ENCODE data around the gene LARP6. TPM values are rescaled to one million over a fixed set of nuclear protein-coding genes. Genes with fewer than 3 reads are reported as not detected.
"Not testable (repeated sequence)": the region's sequence is repeated elsewhere in the genome, so short reads cannot be mapped to it uniquely, and the experiment has no call there.

Gene LARP6
- total RNA-seq, 2 experiments from 2014 or later = not detected

DNA sequence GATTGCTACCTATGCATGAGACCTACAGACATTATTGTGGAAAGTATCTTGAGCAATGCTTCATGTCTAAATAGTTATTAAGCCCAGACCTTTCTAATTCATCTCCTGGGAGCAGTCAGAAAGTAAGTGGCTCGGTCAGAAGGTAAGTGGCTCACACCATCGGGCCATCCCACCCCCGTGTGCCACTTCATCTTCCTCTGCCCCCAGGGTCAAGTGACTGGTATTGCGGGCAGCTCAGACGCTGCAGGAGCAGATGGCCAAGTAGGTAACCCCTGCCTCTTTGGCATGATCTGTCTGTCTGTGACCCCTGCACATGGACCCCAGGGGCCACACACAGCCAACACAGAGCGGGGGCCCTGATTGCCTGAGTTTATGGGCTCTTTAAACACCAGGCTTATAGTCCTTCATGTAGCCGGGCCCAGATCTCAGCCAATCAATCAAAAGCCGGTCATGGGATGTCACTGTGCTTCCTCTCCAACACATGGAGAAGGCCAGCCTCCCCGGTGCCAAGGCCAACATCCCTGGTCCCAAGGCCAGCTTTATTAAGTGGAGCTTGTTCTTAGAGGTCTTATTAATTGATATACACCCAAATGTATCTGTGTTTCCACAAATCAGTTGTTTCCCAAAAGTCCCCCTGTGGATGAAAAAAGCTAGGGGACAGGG is 42.9 kb downstream of the LARP6 start:
- peaks cover 5% of the 10 kb centered on the region for H3K4me1 Mint-ChIP-seq
- H3K27me3 Mint-ChIP-seq = peaks cover 7% of the 10 kb centered on the region
- ATAC-seq (ENCODE audit: low read depth) = no peak
- H3K4me3 Mint-ChIP-seq = no peak overlapping the region
- no peaks in the 10 kb centered on the region for H3K36me3 Mint-ChIP-seq
- H3K27ac Mint-ChIP-seq = no peak overlapping the region
- H3K9me3 Mint-ChIP-seq = no peaks in the 10 kb centered on the region
- no peak for DNase-seq
- POLR2A ChIA-PET = no interaction called here

- H3K4me3 Mint-ChIP-seq = no peak overlapping the region
- peaks cover 8% of the 10 kb centered on the region for H3K4me1 Mint-ChIP-seq
- H3K27ac Mint-ChIP-seq = no peak overlapping the region
- H3K9me3 Mint-ChIP-seq = no peaks in the 10 kb centered on the region
- no peak for DNase-seq
- no peak for ATAC-seq (ENCODE audit: low read depth)
- H3K27me3 Mint-ChIP-seq = peaks cover 6% of the 10 kb centered on the region
- no peaks in the 10 kb centered on the region for H3K36me3 Mint-ChIP-seq
- POLR2A ChIA-PET = no interaction called here
These were observed 46.8 kb downstream of the LARP6 start for GRCh38 chr15:70806992-70807712.

- DNase-seq; H3K4me3 Mint-ChIP-seq; ATAC-seq (ENCODE audit: low read depth); H3K36me3 Mint-ChIP-seq; H3K9me3 Mint-ChIP-seq; H3K4me1 Mint-ChIP-seq; H3K27ac Mint-ChIP-seq; POLR2A ChIA-PET; H3K27me3 Mint-ChIP-seq: not testable (repeated sequence)
These were observed 49.6 kb downstream of the LARP6 start for GRCh38 chr15:70804388-70804787.

GRCh38 chr15:70802629-70803028 is 51.3 kb downstream of the LARP6 start:
- H3K9me3 Mint-ChIP-seq = no peaks in the 10 kb centered on the region
- H3K4me3 Mint-ChIP-seq = no peak overlapping the region
- no peaks in the 10 kb centered on the region for H3K36me3 Mint-ChIP-seq
- H3K4me1 Mint-ChIP-seq = peaks cover 4% of the 10 kb centered on the region
- H3K27ac Mint-ChIP-seq = no peak overlapping the region
- POLR2A ChIA-PET = no interaction called here
- ATAC-seq (ENCODE audit: low read depth) (no peak), DNase-seq (no peak)
- peaks cover 2% of the 10 kb centered on the region for H3K27me3 Mint-ChIP-seq

DNA sequence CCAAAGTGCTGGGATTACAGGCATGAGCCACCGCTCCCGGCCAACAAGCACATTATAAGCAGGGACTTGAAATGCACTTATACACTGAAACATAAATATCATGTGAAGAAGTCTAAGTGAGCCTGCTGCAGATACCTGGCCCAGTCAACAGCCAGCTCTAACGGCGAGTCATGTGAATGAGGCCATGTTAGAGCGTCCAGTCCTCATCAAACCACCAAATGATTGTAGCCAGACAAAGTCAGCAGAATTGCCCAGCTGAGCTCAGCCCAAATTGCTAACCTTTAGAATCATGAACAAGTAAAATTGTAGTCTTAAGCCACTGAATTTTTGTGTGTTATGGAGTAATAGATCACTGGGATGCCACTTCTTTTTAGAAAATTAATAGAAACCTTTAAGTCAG is 52.8 kb downstream of the LARP6 start:
- Mint-ChIP-seq H3K36me3 (no peaks in the 10 kb centered on the region), H3K9me3 (no peaks in the 10 kb centered on the region), H3K27me3 (peaks cover 2% of the 10 kb centered on the region), H3K27ac (no peak overlapping the region), H3K4me1 (peaks cover 3% of the 10 kb centered on the region), H3K4me3 (no peak overlapping the region)
- DNase-seq (no peak), ATAC-seq (ENCODE audit: low read depth) (no peak)
- POLR2A ChIA-PET = no interaction called here

GRCh38 chr15:70799667-70800450 is 54.1 kb downstream of the LARP6 start:
- H3K27ac Mint-ChIP-seq = no peak overlapping the region
- H3K9me3 Mint-ChIP-seq = no peaks in the 10 kb centered on the region
- H3K36me3 Mint-ChIP-seq = no peaks in the 10 kb centered on the region
- H3K4me3 Mint-ChIP-seq = no peak overlapping the region
- DNase-seq = no peak
- no peak for ATAC-seq (ENCODE audit: low read depth)
- no peaks in the 10 kb centered on the region for H3K4me1 Mint-ChIP-seq
- H3K27me3 Mint-ChIP-seq = peaks cover 2% of the 10 kb centered on the region
- POLR2A ChIA-PET = no interaction called here

DNA sequence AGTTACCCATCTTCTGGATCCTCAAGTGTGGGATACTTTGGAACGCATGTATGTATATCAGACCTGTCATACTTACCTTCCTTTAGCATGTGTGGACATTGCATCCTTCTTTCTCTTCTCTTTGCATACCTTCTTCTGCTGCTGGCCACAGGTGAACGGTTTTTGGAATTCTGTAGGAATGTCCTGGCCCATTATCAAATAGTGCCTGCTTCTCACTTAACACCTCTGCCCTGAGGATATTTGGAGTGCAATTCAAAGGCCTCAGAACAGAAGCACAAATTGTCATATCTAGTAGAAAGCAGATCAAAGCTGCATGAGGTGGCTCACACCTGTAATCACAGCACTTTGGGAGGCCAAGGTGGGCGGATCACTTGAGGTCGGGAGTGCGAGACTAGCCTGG is 56.5 kb downstream of the LARP6 start:
- POLR2A ChIA-PET = no interaction called here
- Mint-ChIP-seq H3K36me3 (no peaks in the 10 kb centered on the region), H3K4me1 (no peaks in the 10 kb centered on the region), H3K27me3 (peaks cover 7% of the 10 kb centered on the region), H3K9me3 (no peaks in the 10 kb centered on the region), H3K27ac (no peak overlapping the region), H3K4me3 (no peak overlapping the region)
- ATAC-seq (ENCODE audit: low read depth) (no peak), DNase-seq (no peak)

GRCh38 chr15:70796516-70797310 is 57.2 kb downstream of the LARP6 start:
- DNase-seq (no peak), ATAC-seq (ENCODE audit: low read depth) (no peak)
- Mint-ChIP-seq H3K27me3 (peaks cover 8% of the 10 kb centered on the region), H3K4me1 (no peaks in the 10 kb centered on the region), H3K27ac (no peak overlapping the region), H3K36me3 (no peaks in the 10 kb centered on the region), H3K9me3 (no peaks in the 10 kb centered on the region), H3K4me3 (no peak overlapping the region)
- POLR2A ChIA-PET = no interaction called here

DNA sequence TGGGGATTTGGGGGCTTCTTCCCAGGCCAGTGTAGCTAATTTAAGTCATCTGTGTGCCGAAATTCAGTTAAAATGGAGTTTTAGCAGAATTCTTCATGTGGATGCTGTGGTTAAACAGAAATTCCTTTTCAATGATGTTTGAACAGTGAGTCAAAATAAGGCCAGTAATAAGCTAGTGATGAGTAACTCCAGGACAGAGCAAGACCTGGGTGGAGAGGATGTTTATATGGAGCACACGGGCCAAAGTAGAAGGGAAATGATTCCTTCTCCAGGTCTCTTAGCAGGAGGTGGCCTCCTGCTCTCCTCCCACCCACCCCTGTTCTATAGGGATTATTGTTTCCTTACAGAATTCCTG is 58.7 kb downstream of the LARP6 start:
- H3K9me3 Mint-ChIP-seq = no peaks in the 10 kb centered on the region

DNA sequence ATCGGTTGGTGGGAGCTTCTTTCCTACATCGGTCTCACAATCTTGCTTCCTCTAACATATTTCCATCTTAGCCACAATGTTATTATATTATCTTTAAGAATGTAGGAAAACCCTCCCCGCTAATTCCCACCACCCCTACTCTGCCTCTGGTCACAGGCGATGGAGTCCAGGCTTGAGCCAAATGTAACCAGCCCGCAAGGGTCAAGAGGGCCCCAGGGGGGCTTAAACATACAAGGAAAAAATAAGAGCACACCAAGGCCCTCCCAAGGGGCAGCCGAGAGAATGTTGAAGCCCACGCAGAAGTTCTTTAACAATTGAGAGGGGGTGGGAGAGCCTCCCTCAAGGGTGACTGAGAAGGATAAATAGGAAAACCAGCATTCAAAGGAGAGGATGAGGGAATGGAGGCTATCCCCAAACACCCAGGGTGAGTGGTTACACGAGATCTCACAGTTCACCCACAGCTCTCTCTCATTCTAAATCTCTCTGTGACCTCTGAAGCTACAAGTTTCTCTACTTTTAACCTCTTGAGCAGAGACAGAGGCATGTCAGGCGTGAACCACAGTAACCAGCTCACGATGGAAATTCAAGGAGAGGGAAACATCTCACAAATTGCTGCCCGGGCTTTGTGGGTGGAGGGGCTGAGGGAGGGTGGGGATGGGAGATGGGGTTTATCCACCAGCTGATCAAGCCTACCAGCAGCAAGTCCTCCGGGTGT is 59.2 kb downstream of the LARP6 start:
- Mint-ChIP-seq H3K4me3 (no peak overlapping the region), H3K36me3 (no peaks in the 10 kb centered on the region), H3K27ac (no peak overlapping the region), H3K27me3 (peaks cover 8% of the 10 kb centered on the region), H3K4me1 (no peaks in the 10 kb centered on the region), H3K9me3 (no peaks in the 10 kb centered on the region)
- ATAC-seq (ENCODE audit: low read depth) (no peak), DNase-seq (no peak)
- POLR2A ChIA-PET = no interaction called here

More for the DNA sequence above, 58.7 kb downstream of the LARP6 start:
- DNase-seq (no peak), ATAC-seq (ENCODE audit: low read depth) (no peak)
- Mint-ChIP-seq H3K4me3 (no peak overlapping the region), H3K36me3 (no peaks in the 10 kb centered on the region), H3K27me3 (peaks cover 8% of the 10 kb centered on the region), H3K4me1 (no peaks in the 10 kb centered on the region), H3K27ac (no peak overlapping the region)
- POLR2A ChIA-PET = no interaction called here

DNA sequence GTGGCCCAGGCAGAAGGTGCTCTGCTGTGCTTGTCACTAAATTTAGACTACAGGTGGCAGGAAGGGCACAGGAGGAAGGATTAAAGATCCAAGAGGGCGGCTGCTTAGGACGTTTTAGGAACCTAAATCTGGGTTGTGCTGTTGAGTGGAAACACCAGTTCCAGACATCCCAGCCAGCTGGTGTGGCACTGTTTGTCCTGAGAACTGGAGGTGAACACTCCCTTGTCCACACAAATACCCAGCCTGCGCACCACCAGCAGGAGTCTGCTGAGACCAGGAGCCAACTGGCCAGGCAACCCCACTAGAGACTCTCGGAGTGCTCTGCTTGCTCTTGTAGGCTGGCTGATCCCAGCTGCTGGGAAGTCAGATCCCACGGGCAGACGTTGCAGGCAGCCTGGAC is 60.3 kb downstream of the LARP6 start:
- DNase-seq (no peak), ATAC-seq (ENCODE audit: low read depth) (no peak)
- POLR2A ChIA-PET = no interaction called here
- no peaks in the 10 kb centered on the region for H3K4me1 Mint-ChIP-seq
- no peak overlapping the region for H3K4me3 Mint-ChIP-seq
- H3K36me3 Mint-ChIP-seq = no peaks in the 10 kb centered on the region
- no peaks in the 10 kb centered on the region for H3K9me3 Mint-ChIP-seq
- H3K27ac Mint-ChIP-seq = no peak overlapping the region
- peaks cover 8% of the 10 kb centered on the region for H3K27me3 Mint-ChIP-seq

GRCh38 chr15:70792171-70792573 is 61.8 kb downstream of the LARP6 start:
- no peak overlapping the region for H3K4me3 Mint-ChIP-seq
- DNase-seq (no peak), ATAC-seq (ENCODE audit: low read depth) (no peak)
- H3K27ac Mint-ChIP-seq = no peak overlapping the region
- POLR2A ChIA-PET = no interaction called here
- H3K27me3 Mint-ChIP-seq = peaks cover 12% of the 10 kb centered on the region
- no peaks in the 10 kb centered on the region for H3K36me3 Mint-ChIP-seq
- no peaks in the 10 kb centered on the region for H3K9me3 Mint-ChIP-seq
- peaks cover 1% of the 10 kb centered on the region for H3K4me1 Mint-ChIP-seq

GRCh38 chr15:70791259-70791658 is 62.7 kb downstream of the LARP6 start:
- POLR2A ChIA-PET = no interaction called here
- Mint-ChIP-seq H3K4me1 (peaks cover 1% of the 10 kb centered on the region), H3K4me3 (no peak overlapping the region), H3K36me3 (no peaks in the 10 kb centered on the region), H3K27me3 (peaks cover 12% of the 10 kb centered on the region), H3K9me3 (no peaks in the 10 kb centered on the region), H3K27ac (no peak overlapping the region)
- no peak for DNase-seq
- no peak for ATAC-seq (ENCODE audit: low read depth)

Measured in activated naive CD8-positive, alpha-beta T cell treated with anti-CD3 and anti-CD28 coated beads, Interleukin-2, amount 10 ng/mL, durations not matched to agents 7 days and 5 days (primary cell).